K562 (cell line): ENCODE measurements around the gene NUTF2. TPM values are rescaled to one million over a fixed set of nuclear protein-coding genes. Genes with fewer than 3 reads are reported as not detected.
A peak's percentile ranks its signal among the peaks of the same experiment; 100 is the strongest.

Experiments
- ATAC-seq: fragments of 200-7000 bp; cut with Tn5 transposase; 3 replicates; pipeline ENCODE4 v1.9.1; 2020; ENCODE audit warnings: moderate library complexity
- BruUV-seq: library from RNA; stranded (reverse); fragments of 400-500 nt; replicated peaks from 2 replicates; lab custom pipeline; 2021; lab: Mats Ljungman, UMichigan
- CTCF ChIA-PET: fragments of 300-600 bp; formaldehyde crosslinking; extraction: SDS; loops from one replicate; lab custom pipeline; 2021; ENCODE audit warnings: low intra/inter-chr PET ratio; lab: Yijun Ruan, JAX
- POLR2A ChIA-PET: fragments of 300-600, 350-650 bp; sonication (Branson Sonifier 250); formaldehyde crosslinking; extraction: SDS; loops from one replicate; lab custom pipeline; 2021; ENCODE audit warnings: antibody characterized with exemption, inconsistent platforms; lab: Yijun Ruan, JAX
- DNase-seq, 4 experiments: peaks; one replicate each; pipeline versions ENCODE4 v3.0.0 to v3.0.0-alpha.2; 2011 to 2018; ENCODE audit warnings: low spot score in 3 of 4, mixed read lengths in 3 of 4; ENCODE audit errors: extremely low read depth in 1 of 4
- FAIRE-seq: peaks from 2 replicates; lab custom pipeline; 2011; peaks lifted over from hg19 to GRCh38; lab: Jason Lieb, UNC
- H2AFZ ChIP-seq: 2 replicates; pipeline ENCODE4 v1.6.0; 2011; ENCODE audit warnings: low read depth, low read length, control low read depth, inconsistent platforms
- H3K27ac ChIP-seq: fragments of 200-600 bp; 3 replicates; pipeline ENCODE4 v1.8.0; 2011; ENCODE audit warnings: low read depth, mild to moderate bottlenecking, control low read depth, inconsistent platforms, low read length, moderate library complexity, mixed read lengths; ENCODE audit errors: extremely low read depth
- H3K27me3 ChIP-seq, 2 experiments: fragments of 300-600 bp in 1 of 2; 2 replicates in 1 of 2; 3 replicates in 1 of 2; pipeline versions ENCODE4 v1.6.0 to v1.8.0; 2011; ENCODE audit warnings: inconsistent platforms in 2 of 2, low read length in 2 of 2, mild to moderate bottlenecking in 1 of 2, mixed read lengths in 1 of 2, moderate library complexity in 1 of 2; ENCODE audit not compliant: control insufficient read depth in 2 of 2, insufficient read depth in 2 of 2
- H3K36me3 ChIP-seq: fragments of 300-600 bp; 3 replicates; pipeline ENCODE4 v1.8.0; 2011; ENCODE audit warnings: mild to moderate bottlenecking, low read length, inconsistent platforms; ENCODE audit not compliant: control insufficient read depth, insufficient read depth
- H3K4me1 ChIP-seq, 2 experiments: fragments of 200-600 bp in 1 of 2; replicated peaks in 1 of 2; 2 replicates in 1 of 2; 3 replicates in 1 of 2; pipeline versions ENCODE4 v1.5.1 to v1.8.0; 2011; ENCODE audit warnings: inconsistent platforms in 2 of 2, low read length in 2 of 2, mild to moderate bottlenecking in 1 of 2, mixed read lengths in 1 of 2, moderate library complexity in 1 of 2; ENCODE audit not compliant: control insufficient read depth in 2 of 2, insufficient read depth in 2 of 2
- H3K4me2 ChIP-seq: 2 replicates; pipeline ENCODE4 v1.6.1; 2011; ENCODE audit warnings: low read length, control low read depth, inconsistent platforms, mixed read lengths; ENCODE audit not compliant: insufficient read depth
- H3K4me3 ChIP-seq: fragments of 200-600 bp; sonication (generic), shearing (Covaris generic); 2 replicates; pipeline ENCODE4 v1.5.1; 2016; ENCODE audit warnings: control low read depth, inconsistent platforms
- H3K79me2 ChIP-seq: fragments of 200-600 bp; 3 replicates; pipeline ENCODE4 v1.8.0; 2011; ENCODE audit warnings: low read length, inconsistent platforms; ENCODE audit not compliant: control insufficient read depth, insufficient read depth
- H3K9ac ChIP-seq, 2 experiments: 2 replicates each; pipeline versions ENCODE4 v1.6.0 to v1.6.1; 2011; ENCODE audit warnings: low read depth in 2 of 2, low read length in 2 of 2, control low read depth in 1 of 2, inconsistent platforms in 1 of 2, mild to moderate bottlenecking in 1 of 2, mixed read lengths in 1 of 2; ENCODE audit not compliant: insufficient read depth in 1 of 2
- H3K9me1 ChIP-seq: one replicate; pipeline ENCODE4 v1.6.0; 2011; ENCODE audit warnings: inconsistent platforms, mild to moderate bottlenecking, low read length, moderate library complexity; ENCODE audit not compliant: control insufficient read depth, insufficient read depth
- H3K9me3 ChIP-seq: replicated peaks from 2 replicates; pipeline ENCODE4 v1.5.1; 2011; ENCODE audit warnings: low read depth, low read length, inconsistent platforms; ENCODE audit not compliant: control insufficient read depth, insufficient read depth
- H4K20me1 ChIP-seq: replicated peaks from 2 replicates; pipeline ENCODE4 v1.6.1; 2011; ENCODE audit warnings: low read length, inconsistent platforms, mixed read lengths; ENCODE audit not compliant: control insufficient read depth, insufficient read depth
- ARID3B ChIP-seq: fragments of 250-450 bp; sonication (Bioruptor Pico); IDR thresholded peaks from 2 replicates; pipeline ENCODE4 v1.4.0; 2020; ENCODE audit warnings: borderline replicate concordance
- ARID4B ChIP-seq: sonication (generic); formaldehyde crosslinking; IDR thresholded peaks from 2 replicates; pipeline ENCODE4 v1.8.0; 2022; ENCODE audit warnings: mild to moderate bottlenecking, missing genetic modification reagents
- ATF1 ChIP-seq, 2 experiments: fragments of 450-650 bp in 1 of 2; IDR thresholded peaks; 2 replicates each; pipeline ENCODE4 v1.6.1; 2016; ENCODE audit warnings: missing compliant biosample characterization in 1 of 2, missing genetic modification characterization in 1 of 2
- BCOR ChIP-seq: fragments of 450-650 bp; IDR thresholded peaks from 2 replicates; pipeline ENCODE4 v1.6.1; 2016
- EP400 ChIP-seq: fragments of 450-650 bp; IDR thresholded peaks from 2 replicates; pipeline ENCODE4 v1.6.1; 2017; ENCODE audit warnings: antibody characterized with exemption, mild to moderate bottlenecking, moderate library complexity
- KHSRP ChIP-seq: fragments of 450-650 bp; IDR thresholded peaks from 2 replicates; pipeline ENCODE4 v1.6.1; 2017
- MNT ChIP-seq, 2 experiments: fragments of 450-650 bp; conservative IDR thresholded peaks; 2 replicates each; pipeline ENCODE4 v1.6.1; 2017; ENCODE audit warnings: mild to moderate bottlenecking in 2 of 2, moderate library complexity in 2 of 2
- MTA1 ChIP-seq: fragments of 450-650 bp; IDR thresholded peaks from 2 replicates; pipeline ENCODE4 v1.6.1; 2017; ENCODE audit warnings: borderline replicate concordance
- MXI1 ChIP-seq: IDR thresholded peaks from 2 replicates; pipeline ENCODE4 v1.6.1; 2011; ENCODE audit warnings: low read depth, mild to moderate bottlenecking, improper control_type of control experiment, low read length
- PHF20 ChIP-seq: fragments of 450-650 bp; IDR thresholded peaks from 2 replicates; pipeline ENCODE4 v1.6.1; 2018; ENCODE audit not compliant: partially characterized antibody
- POLR2AphosphoS2 ChIP-seq: IDR thresholded peaks from 2 replicates; pipeline ENCODE4 v1.6.1; 2012; ENCODE audit warnings: low read length, improper control_type of control experiment
- SP2 ChIP-seq: IDR thresholded peaks from 2 replicates; pipeline ENCODE4 v1.6.1; 2011; ENCODE audit warnings: mild to moderate bottlenecking, low read depth, low read length, moderate library complexity; ENCODE audit not compliant: poor library complexity, severe bottlenecking; ENCODE audit errors: extremely low read depth
- ZC3H11A ChIP-seq: IDR thresholded peaks from 2 replicates; pipeline ENCODE4 v1.6.1; 2012; ENCODE audit warnings: low read depth, low read length, improper control_type of control experiment
- ZNF280A ChIP-seq: fragments of 450-650 bp; IDR thresholded peaks from 2 replicates; pipeline ENCODE4 v1.6.1; 2018; ENCODE audit warnings: mild to moderate bottlenecking, low read depth; ENCODE audit not compliant: partially characterized antibody
- WGBS: fragments of 100-300 bp; shearing (Covaris generic); methylation state at CpG from one replicate; pipeline ENCODE4 v1.1.6; 2016; ENCODE audit warnings: low coverage, mixed read lengths; ENCODE audit not compliant: insufficient coverage; ENCODE audit errors: missing lambda C conversion rate; 5-methylcytosine and 5-hydroxymethylcytosine counted together
- in situ Hi-C: fragments of 300-500 bp; cut with MboI; formaldehyde crosslinking; loops from 4 replicates; pipeline ENCODE4 v1.15.0; 2018; ENCODE audit warnings: inconsistent platforms, mixed read lengths
- intact Hi-C: fragments of 100-400 bp; cut with micrococcal nuclease; formaldehyde crosslinking; loops from 2 replicates; pipeline ENCODE4 v1.14.2; 2022
- polyA plus RNA-seq, 8 experiments: library from polyadenylated mRNA; depleted of rRNA in 4 of 8; stranded (reverse) in 5 of 8; unstranded in 3 of 8; fragments of >200 nt; fragmentation: Nextera tagmentation in 2 of 8; fragmentation: Illumina TruSeq in 1 of 8; extraction: Ambion mirVana in 2 of 8; extraction: Trizol in 1 of 8; gene quantifications; 2 replicates each; pipeline versions ENCODE4 v1.2.1 to v1.2.3, GENCODE V29; 2011 to 2014; ENCODE audit warnings: inconsistent platforms in 1 of 8, missing spikeins in 1 of 8
- total RNA-seq, 7 experiments: library from RNA; depleted of rRNA in 6 of 7; stranded (reverse); fragments of >200 nt in 6 of 7; fragmentation: Illumina TruSeq in 2 of 7; extraction: Trizol in 2 of 7; gene quantifications; 2 replicates each; pipeline versions ENCODE4 v1.2.1 to v1.2.3, GENCODE V29; 2011 to 2021; ENCODE audit warnings: low replicate concordance in 1 of 7

The NUTF2 gene
- total and polyA plus RNA-seq, 9 of the 15 experiments (the other 6 are each of a cell fraction or from before 2014, with no cell fraction given), result 106 to 248 (median 147) TPM

- FAIRE-seq (peak; percentile 72), DNase-seq (no peak), ATAC-seq (no peak)
- intact Hi-C loops, result no loop called here
- H3K27ac ChIP-seq, result no peak overlapping the region
- no peaks in the 10 kb centered on the region for H3K79me2 ChIP-seq
- peaks cover 5% of the 10 kb centered on the region for H3K9me1 ChIP-seq
- no peak overlapping the region for H2AFZ ChIP-seq
- BruUV-seq, result no TSS peak
- H3K27me3 ChIP-seq, result no peaks in the 10 kb centered on the region
- CTCF ChIA-PET, result no interaction called here
- peaks cover 8% of the 10 kb centered on the region; the same call in 2 of the 3 replicates for H3K36me3 ChIP-seq
- H4K20me1 ChIP-seq, result no peaks in the 10 kb centered on the region
- no peak overlapping the region for H3K4me3 ChIP-seq
- POLR2A ChIA-PET, result interaction anchor here (0.6 kb wide), 1 partner anchor 22 kb away, joined by 7 read pairs; no protein-coding TSS in a partner anchor
- no peak overlapping the region for H3K4me2 ChIP-seq
- no peaks in the 10 kb centered on the region for H3K9me3 ChIP-seq
- in situ Hi-C loops, result no loop called here
- H3K9ac ChIP-seq, result peak overlapping the region in 1 of 2 experiments; percentile 76; a peak in 1 of 4 replicates
- H3K4me1 ChIP-seq, result peaks cover 0 to 13% of the 10 kb centered on the region in 2 experiments; a peak in 2 of 5 replicates
- WGBS, result 35% methylated on average over 2 of the region's 2 CpGs
- TF ChIP-seq ARID3B (no peak), ZC3H11A (no peak), ARID4B (CRISPR knock-in tag) (no peak), MXI1 (no peak), MTA1 (no peak), POLR2AphosphoS2 (no peak), KHSRP (no peak), SP2 (no peak), PHF20 (no peak), ATF1 (CRISPR knock-in tag; IDR thresholded peaks at IDR 0.05) (no peak), ATF1 (tag; IDR thresholded peaks at IDR 0.05) (no peak), EP400 (no peak), BCOR (no peak), MNT (conservative IDR thresholded peaks at IDR 0.05) (no peak), ZNF280A (no peak)
These were observed 24.2 kb upstream of the NUTF2 start for GRCh38 chr16:67822511-67822910.
